Stimulated activated CD4-positive, alpha-beta T cell treated with anti-CD3 and anti-CD28 coated beads, Interleukin-1b, Interleukin-23, amount 100 ng/mL, for 1 hour (primary cell): Measurements from ENCODE around the gene TRIM45.
"Not testable (repeated sequence)": the region's sequence is repeated elsewhere in the genome, so short reads cannot be mapped to it uniquely, and the experiment has no call there.

Source experiments
- DNase-seq, 2 donors: peaks; one replicate each; pipeline ENCODE4 v3.0.0-alpha.2; 2020; ENCODE audit warnings: low read depth in 2 of 2

The TRIM45 gene, protein sequence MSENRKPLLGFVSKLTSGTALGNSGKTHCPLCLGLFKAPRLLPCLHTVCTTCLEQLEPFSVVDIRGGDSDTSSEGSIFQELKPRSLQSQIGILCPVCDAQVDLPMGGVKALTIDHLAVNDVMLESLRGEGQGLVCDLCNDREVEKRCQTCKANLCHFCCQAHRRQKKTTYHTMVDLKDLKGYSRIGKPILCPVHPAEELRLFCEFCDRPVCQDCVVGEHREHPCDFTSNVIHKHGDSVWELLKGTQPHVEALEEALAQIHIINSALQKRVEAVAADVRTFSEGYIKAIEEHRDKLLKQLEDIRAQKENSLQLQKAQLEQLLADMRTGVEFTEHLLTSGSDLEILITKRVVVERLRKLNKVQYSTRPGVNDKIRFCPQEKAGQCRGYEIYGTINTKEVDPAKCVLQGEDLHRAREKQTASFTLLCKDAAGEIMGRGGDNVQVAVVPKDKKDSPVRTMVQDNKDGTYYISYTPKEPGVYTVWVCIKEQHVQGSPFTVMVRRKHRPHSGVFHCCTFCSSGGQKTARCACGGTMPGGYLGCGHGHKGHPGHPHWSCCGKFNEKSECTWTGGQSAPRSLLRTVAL

GRCh38 chr1:117121589-117122329 lies at the start of gene TRIM45:
Gene TRIM45, minus strand, starts transcription at chr1:117121749. Its CDS starts 548 bp downstream, at chr1:117121201.
- DNase-seq, result peak; percentile 42 to 55

GRCh38 chr1:117169871-117170596 lies 48.5 kb upstream of the TRIM45 start:
- DNase-seq, result no peak

DNA sequence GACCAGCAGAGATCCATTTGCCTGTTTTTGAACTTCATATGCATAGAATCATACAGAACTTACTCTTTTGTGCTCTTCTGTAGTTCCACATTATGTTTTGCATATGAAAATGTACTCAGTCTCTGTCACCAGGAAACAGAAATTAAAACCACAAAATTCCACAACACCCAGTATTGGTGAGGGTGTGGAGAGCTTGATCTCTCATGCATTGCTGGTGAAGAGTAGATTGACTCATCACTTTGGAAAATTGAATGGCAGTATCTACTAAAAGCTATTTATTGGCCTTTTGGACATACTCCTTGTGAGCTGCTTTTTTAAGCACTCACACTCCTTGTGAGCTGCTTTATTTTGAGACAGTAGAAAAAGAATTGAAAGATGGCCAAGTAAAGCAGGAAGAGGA lies 45.9 kb upstream of the TRIM45 start:
- DNase-seq, result no peak

DNA sequence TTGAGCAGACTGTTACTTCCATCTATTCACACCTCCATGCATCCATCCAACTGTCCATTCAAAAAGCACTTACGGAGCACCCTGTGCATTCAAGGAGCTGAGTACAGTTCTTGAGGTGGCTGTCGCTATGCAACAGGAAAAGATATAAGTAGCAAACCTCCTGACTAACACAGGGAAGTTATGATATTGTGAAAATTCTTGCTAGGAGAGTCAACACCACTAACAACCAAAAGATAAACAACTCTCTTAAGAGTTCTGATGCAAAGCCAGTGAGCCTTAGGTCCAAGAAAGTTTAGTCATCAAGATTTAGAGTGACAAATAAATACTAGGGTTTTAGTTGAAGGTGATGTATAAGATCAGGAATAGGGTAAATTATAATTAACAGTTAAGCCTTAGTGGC lies 44.5 kb upstream of the TRIM45 start:
- no peak for DNase-seq

GRCh38 chr1:117164209-117164608 lies 42.7 kb upstream of the TRIM45 start:
- no peak for DNase-seq

- no peak for DNase-seq
These were observed 41.3 kb upstream of the TRIM45 start for GRCh38 chr1:117162816-117163215.

DNA sequence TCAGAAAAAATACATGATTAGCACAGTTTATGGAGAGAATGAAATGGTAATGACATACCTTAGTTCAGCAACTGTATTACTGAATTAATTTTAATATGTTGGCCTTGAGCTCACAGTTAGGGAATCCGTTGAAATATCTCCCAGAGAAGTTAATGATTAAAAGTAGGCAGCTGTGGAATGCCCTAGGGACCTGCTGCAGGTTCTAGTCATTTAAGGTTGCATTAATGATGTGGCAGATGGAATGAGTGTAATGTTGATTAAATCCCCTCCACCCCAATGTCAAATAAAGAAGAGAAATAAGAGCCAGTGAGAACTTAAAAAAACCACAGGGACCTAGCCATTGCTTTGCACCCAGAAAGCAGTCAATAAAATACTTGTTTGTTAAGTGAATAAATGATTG lies 40.3 kb upstream of the TRIM45 start:
- DNase-seq, result no peak

- not testable (repeated sequence) for DNase-seq
These were observed 29.8 kb upstream of the TRIM45 start for GRCh38 chr1:117151305-117151704.

- no peak for DNase-seq
These were observed 28.8 kb upstream of the TRIM45 start for GRCh38 chr1:117150316-117150715.

- DNase-seq, result no peak
These were observed 26.5 kb upstream of the TRIM45 start for GRCh38 chr1:117147856-117148588.

DNA sequence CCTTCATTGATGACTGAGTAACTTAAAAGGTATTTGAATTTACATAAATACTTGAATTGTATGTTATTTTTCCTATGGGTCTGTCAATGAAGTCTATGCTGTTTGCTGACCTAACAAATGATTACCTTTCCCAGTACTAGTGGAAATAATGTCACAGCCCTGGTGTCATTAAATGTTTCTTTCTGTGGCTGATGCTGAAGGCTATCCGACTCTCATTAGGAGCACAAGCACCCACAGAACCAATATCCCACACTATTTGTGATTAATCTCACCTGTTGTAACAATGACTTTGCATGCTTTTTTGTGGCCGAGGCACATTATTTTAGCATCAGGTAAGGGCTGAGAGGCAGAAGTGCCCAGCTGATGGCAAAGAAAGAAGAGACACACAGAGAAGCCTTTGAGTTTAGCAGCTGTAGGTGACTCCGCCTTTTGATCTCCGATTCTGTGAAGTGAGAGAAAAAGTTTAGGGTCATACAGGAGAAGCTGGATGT lies 25.8 kb upstream of the TRIM45 start:
- no peak for DNase-seq

DNA sequence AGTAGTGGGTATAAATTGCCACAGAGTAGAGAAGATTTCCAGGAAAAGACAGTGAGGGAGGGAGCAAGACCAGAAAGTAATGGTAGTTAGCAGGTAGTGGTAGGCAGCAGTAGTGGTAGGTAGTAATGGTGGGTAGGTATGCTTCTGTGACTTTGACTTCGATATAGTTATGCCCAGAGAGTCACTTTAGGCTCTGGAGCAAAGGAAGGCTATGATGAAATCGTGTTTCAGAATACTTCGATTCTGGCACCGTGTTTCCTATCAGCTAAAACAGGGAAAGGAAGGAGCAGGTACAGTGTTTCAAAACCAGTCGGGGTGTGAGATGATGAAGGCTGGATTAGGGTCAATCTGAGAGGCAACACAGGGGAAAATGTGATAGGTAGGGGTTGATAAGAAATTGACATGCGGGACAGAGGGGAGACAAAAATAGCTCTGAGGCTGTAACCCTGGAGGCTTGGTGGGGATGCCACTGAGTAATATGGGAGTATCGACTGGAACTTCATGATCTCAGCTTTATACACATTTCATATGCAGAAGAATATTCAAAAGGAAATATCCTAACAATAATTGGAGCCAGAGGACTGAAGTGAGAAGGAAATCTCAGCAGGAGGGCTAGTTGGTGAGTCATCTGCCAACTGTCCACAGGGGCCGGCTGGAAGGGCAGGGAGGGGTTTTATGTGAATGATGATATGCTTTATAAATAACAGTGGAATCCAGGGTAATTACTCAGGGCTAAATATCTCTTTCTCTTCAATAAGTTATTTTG lies 25.2 kb upstream of the TRIM45 start:
- no peak for DNase-seq

DNA sequence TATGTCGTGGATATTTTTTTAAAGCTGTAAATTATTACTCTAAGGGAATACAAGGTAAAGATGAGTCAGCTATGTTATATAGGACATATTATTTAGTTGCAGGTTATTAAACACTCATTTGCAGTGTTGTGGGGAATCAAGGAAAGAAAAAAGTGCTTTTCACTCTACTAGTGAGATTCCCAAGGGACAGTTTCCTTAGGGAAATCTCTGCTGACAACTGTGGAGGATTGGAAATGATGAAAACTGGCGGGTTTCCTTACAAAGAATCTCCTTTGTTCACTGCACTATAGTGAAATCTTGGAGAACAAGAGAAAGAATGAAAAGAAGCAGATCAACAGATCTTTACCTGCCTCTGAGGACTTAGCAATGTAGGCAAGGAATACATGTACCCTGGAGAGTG lies 24.5 kb upstream of the TRIM45 start:
- DNase-seq, result no peak

DNA sequence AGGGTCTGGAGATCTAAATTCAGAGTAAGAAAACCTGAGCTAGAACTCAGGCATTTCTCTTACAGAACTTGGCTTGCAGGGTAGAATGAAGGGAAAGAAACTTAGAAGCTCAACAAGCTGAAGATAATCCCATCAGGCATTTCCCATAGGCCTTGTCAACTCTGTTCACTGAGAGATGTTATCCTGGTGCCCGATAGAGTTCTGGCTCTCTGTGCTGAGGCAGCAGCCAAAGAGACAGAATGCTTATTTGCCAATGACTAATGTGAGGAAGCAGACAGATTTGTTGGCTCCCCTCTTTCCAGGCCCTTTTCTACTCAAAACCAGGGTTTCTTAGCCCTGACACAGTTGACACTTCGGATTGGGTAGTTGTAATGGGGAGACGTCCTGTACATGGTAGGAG lies 22.3 kb upstream of the TRIM45 start:
- DNase-seq, result no peak

GRCh38 chr1:117143172-117143571 lies 21.6 kb upstream of the TRIM45 start:
- no peak for DNase-seq

- DNase-seq, result no peak
These were observed 20.7 kb upstream of the TRIM45 start for GRCh38 chr1:117142200-117142599.

DNA sequence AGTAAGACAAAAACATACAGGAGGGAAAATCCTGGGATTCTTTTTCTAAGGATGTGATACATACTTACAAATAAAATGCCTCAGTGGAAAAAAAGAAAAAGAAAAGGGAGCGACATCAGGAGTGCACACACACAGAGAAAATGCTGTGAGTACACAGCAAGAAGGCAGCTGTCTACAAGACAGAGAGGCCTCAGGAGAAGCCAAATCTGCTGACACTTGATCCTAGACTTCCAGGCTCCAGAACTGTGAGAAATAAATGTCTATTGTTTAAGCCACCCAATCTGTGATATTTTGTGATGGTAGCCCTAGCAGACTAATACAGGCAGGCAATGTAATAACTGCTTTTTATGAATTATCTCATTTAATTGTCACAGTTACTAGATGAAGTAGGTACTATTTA lies 17.0 kb upstream of the TRIM45 start:
- DNase-seq, result no peak

DNA sequence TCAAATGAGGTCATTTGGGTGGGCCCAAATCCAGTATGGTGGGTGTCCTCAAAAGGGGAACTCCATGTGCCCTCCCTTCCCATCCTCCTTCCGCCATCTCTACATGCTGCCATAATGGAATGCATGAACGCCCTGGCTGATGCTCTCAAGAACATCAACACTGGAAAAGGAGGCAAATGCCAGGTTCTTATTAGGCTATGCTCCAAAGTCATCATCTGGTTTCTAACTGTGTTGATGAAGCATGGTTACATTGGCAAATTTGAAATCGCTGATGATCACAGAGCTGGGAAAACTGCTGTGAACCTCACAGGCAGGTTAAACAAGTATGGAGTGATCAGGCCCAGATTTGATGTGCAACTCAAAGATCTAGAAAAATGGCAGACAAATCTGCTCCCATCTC lies 16.6 kb upstream of the TRIM45 start:
- DNase-seq, result no peak

- no peak for DNase-seq
These were observed 15.8 kb upstream of the TRIM45 start for GRCh38 chr1:117137281-117137855.

DNA sequence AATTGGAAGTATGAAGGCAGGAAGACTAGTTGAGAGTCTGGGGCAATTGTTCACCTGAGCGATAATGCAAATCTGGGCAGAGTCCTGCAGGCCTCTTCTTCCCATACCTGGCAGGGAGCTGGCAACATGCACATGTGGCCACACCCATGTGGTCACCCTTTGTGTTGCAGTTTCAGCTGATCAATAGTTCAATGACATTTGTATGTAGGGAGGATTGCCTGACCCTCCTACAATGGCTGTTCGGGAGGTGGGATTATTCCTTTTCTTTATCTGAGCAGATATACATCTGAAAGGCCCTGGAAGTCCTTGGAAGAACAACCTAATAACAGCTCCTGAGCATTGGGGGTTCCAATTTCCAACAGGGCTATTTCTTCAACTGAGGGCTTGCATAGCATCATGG lies 15.2 kb upstream of the TRIM45 start:
- no peak for DNase-seq
